H9 (cell line): ENCODE measurements around the gene GLRA2. TPM values are rescaled to one million over a fixed set of nuclear protein-coding genes. Genes with fewer than 3 reads are reported as not detected.

Experiments used
- DNase-seq: peaks from one replicate; pipeline ENCODE4 v3.0.0-alpha.2; 2017
- H2AFZ ChIP-seq: one replicate; pipeline ENCODE4 v1.6.1; 2013; ENCODE audit warnings: mild to moderate bottlenecking, low read length, control low read depth, moderate library complexity
- H2AK5ac ChIP-seq: 2 replicates; pipeline ENCODE4 v1.6.1; 2013; ENCODE audit warnings: low read length, control low read depth, mixed read lengths; ENCODE audit not compliant: insufficient read length
- H2BK120ac ChIP-seq: one replicate; pipeline ENCODE4 v1.6.1; 2013; ENCODE audit warnings: low read depth, mild to moderate bottlenecking, low read length, control low read depth, inconsistent platforms; ENCODE audit not compliant: poor library complexity, severe bottlenecking
- H2BK12ac ChIP-seq: 2 replicates; pipeline ENCODE4 v1.6.1; 2013; ENCODE audit warnings: low read length, control low read depth, mixed read lengths, low read depth; ENCODE audit not compliant: insufficient read length
- H2BK15ac ChIP-seq: 2 replicates; pipeline ENCODE4 v1.6.1; 2013; ENCODE audit warnings: low read depth, low read length, control low read depth
- H2BK20ac ChIP-seq: one replicate; pipeline ENCODE4 v1.6.1; 2013; ENCODE audit warnings: low read depth, mild to moderate bottlenecking, low read length, control low read depth, inconsistent platforms; ENCODE audit not compliant: poor library complexity, severe bottlenecking
- H2BK5ac ChIP-seq: 2 replicates; pipeline ENCODE4 v1.6.1; 2013; ENCODE audit warnings: low read length, control low read depth, mixed read lengths; ENCODE audit not compliant: insufficient read length
- H3K14ac ChIP-seq: 2 replicates; pipeline ENCODE4 v1.6.1; 2013; ENCODE audit warnings: low read length, control low read depth; ENCODE audit not compliant: insufficient read depth
- H3K18ac ChIP-seq: 2 replicates; pipeline ENCODE4 v1.6.1; 2013; ENCODE audit warnings: low read depth, mild to moderate bottlenecking, mixed read lengths, low read length, control low read depth; ENCODE audit not compliant: insufficient read length
- H3K23ac ChIP-seq: 2 replicates; pipeline ENCODE4 v1.6.1; 2013; ENCODE audit warnings: low read length, control low read depth, mixed read lengths, low read depth; ENCODE audit not compliant: insufficient read length
- H3K23me2 ChIP-seq: 2 replicates; pipeline ENCODE4 v1.6.1; 2013; ENCODE audit warnings: low read depth, mild to moderate bottlenecking, mixed read lengths, low read length, control low read depth; ENCODE audit not compliant: insufficient read length, poor library complexity, severe bottlenecking
- H3K27ac ChIP-seq: 2 replicates; pipeline ENCODE4 v1.5.1; 2013; ENCODE audit warnings: low read length, control low read depth, mixed read lengths, low read depth; ENCODE audit not compliant: insufficient read length
- H3K27me3 ChIP-seq: 2 replicates; pipeline ENCODE4 v1.6.1; 2013; ENCODE audit warnings: low read length, control low read depth, inconsistent platforms; ENCODE audit not compliant: insufficient read depth
- H3K4ac ChIP-seq: 2 replicates; pipeline ENCODE4 v1.6.1; 2013; ENCODE audit warnings: low read depth, mild to moderate bottlenecking, control low read depth, inconsistent platforms, low read length, moderate library complexity
- H3K4me1 ChIP-seq: 2 replicates; pipeline ENCODE4 v1.6.1; 2013; ENCODE audit warnings: low read length, control low read depth, inconsistent platforms; ENCODE audit not compliant: insufficient read depth
- H3K4me2 ChIP-seq: 2 replicates; pipeline ENCODE4 v1.6.1; 2013; ENCODE audit warnings: low read length, control low read depth, mixed read lengths; ENCODE audit not compliant: insufficient read length, insufficient read depth
- H3K56ac ChIP-seq: 2 replicates; pipeline ENCODE4 v1.6.1; 2013; ENCODE audit warnings: low read depth, mild to moderate bottlenecking, mixed read lengths, low read length, control low read depth; ENCODE audit not compliant: insufficient read length
- H3K79me1 ChIP-seq: 2 replicates; pipeline ENCODE4 v1.6.1; 2013; ENCODE audit warnings: low read depth, mild to moderate bottlenecking, moderate library complexity, low read length, control low read depth, inconsistent platforms; ENCODE audit not compliant: insufficient read depth, poor library complexity, severe bottlenecking
- H3K79me2 ChIP-seq: 2 replicates; pipeline ENCODE4 v1.6.1; 2013; ENCODE audit warnings: low read length, control low read depth, inconsistent platforms; ENCODE audit not compliant: insufficient read depth
- H3K9ac ChIP-seq: 2 replicates; pipeline ENCODE4 v1.6.1; 2013; ENCODE audit warnings: low read length, control low read depth, mixed read lengths; ENCODE audit not compliant: insufficient read length; ENCODE audit errors: extremely low read depth
- H3K9me3 ChIP-seq: one replicate; pipeline ENCODE4 v1.6.1; 2013; ENCODE audit warnings: low read depth, low read length, inconsistent platforms; ENCODE audit not compliant: control insufficient read depth
- H3T11ph ChIP-seq: one replicate; pipeline ENCODE4 v1.6.1; 2013; ENCODE audit warnings: mild to moderate bottlenecking, low read length, control low read depth, inconsistent platforms
- H4K20me1 ChIP-seq: one replicate; pipeline ENCODE4 v1.6.1; 2013; ENCODE audit not compliant: control insufficient read depth, insufficient read length, insufficient read depth
- H4K5ac ChIP-seq: 2 replicates; pipeline ENCODE4 v1.6.1; 2013; ENCODE audit warnings: low read depth, mild to moderate bottlenecking, mixed read lengths, low read length, control low read depth; ENCODE audit not compliant: insufficient read length
- H4K8ac ChIP-seq: replicated peaks from 2 replicates; pipeline ENCODE4 v1.6.1; 2013; ENCODE audit warnings: low read length, control low read depth, mixed read lengths, low read depth; ENCODE audit not compliant: insufficient read length
- H4K91ac ChIP-seq: 2 replicates; pipeline ENCODE4 v1.6.1; 2013; ENCODE audit warnings: low read depth, mild to moderate bottlenecking, moderate library complexity, mixed read lengths, low read length, control low read depth; ENCODE audit not compliant: insufficient read length
- H3K27ac Mint-ChIP-seq, 3 experiments: 2 replicates in 2 of 3; 3 replicates in 1 of 3; pipeline ENCODE4 v1.8.0; 2020 to 2021; ENCODE audit warnings: mixed read lengths in 3 of 3, mild to moderate bottlenecking in 1 of 3, moderate library complexity in 1 of 3
- H3K27me3 Mint-ChIP-seq: 2 replicates; pipeline ENCODE4 v1.8.0; 2021; ENCODE audit warnings: low read depth, mild to moderate bottlenecking, moderate library complexity, mixed read lengths
- H3K36me3 Mint-ChIP-seq, 3 experiments: 2 replicates in 2 of 3; 3 replicates in 1 of 3; pipeline ENCODE4 v1.8.0; 2020 to 2021; ENCODE audit warnings: low read depth in 3 of 3, mixed read lengths in 3 of 3; ENCODE audit not compliant: insufficient read depth in 1 of 3
- H3K4me1 Mint-ChIP-seq, 2 experiments: 2 replicates each; pipeline ENCODE4 v1.8.0; 2020; ENCODE audit warnings: mixed read lengths in 2 of 2
- H3K4me3 Mint-ChIP-seq, 2 experiments: 2 replicates in 1 of 2; 3 replicates in 1 of 2; pipeline ENCODE4 v1.8.0; 2020 to 2021; ENCODE audit warnings: mild to moderate bottlenecking in 2 of 2, mixed read lengths in 2 of 2, moderate library complexity in 1 of 2
- H3K9me3 Mint-ChIP-seq, 2 experiments: 2 replicates in 1 of 2; 3 replicates in 1 of 2; pipeline ENCODE4 v1.8.0; 2020; ENCODE audit warnings: mild to moderate bottlenecking in 2 of 2, mixed read lengths in 2 of 2, moderate library complexity in 1 of 2
- WGBS: extraction: QIAGEN DNeasy Blood & Tissue Kit; methylation state at CpG from one replicate; pipeline ENCODE4 v1.1.7; 2013; ENCODE audit warnings: missing lambda C conversion rate, low lambda C conversion rate, mixed read lengths; ENCODE audit not compliant: insufficient read length; ENCODE audit errors: extremely low coverage; 5-methylcytosine and 5-hydroxymethylcytosine counted together
- total RNA-seq: library from RNA; stranded (reverse); gene quantifications from 2 replicates; pipeline ENCODE4 v1.2.1, GENCODE V29; 2021
- TF ChIP-seq, protein P1 (sequence below): fragments of 200-600 bp; sonication (generic); conservative IDR thresholded peaks from 3 replicates; pipeline ENCODE4 v1.8.0; 2021; ENCODE audit warnings: antibody characterized with exemption, mild to moderate bottlenecking

GLRA2 gene
- total RNA-seq, 1 experiment from 2014 or later = not detected

DNA sequence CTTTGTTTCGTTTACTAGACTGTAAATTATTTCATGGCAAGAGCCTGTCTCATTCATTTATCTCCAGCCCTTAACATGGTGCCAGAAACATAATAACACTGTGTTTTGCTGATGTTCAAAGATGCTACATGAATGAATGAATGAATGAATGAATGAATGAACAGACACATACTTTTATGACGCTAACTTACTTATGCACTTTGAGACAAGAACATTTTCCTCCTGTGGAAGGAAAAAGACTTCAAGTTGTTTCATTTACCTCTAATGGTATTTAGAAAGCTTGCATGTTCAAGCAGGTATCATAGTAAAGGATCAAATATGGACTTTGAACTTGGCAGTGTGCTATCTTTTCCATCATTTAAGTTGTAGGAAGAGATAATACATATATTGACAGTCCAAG, 131.6 kb downstream of the GLRA2 start:
- no peak overlapping the region for H3K9ac ChIP-seq
- no CpG with 5 or more reads among the region's 2 CpGs for WGBS
- H3K23me2 ChIP-seq = no peaks in the 10 kb centered on the region
- H2BK5ac ChIP-seq = no peak overlapping the region
- H4K91ac ChIP-seq = no peak overlapping the region
- H2BK20ac ChIP-seq = no peak overlapping the region
- no peak overlapping the region for H4K5ac ChIP-seq
- no peaks in the 10 kb centered on the region for H3K79me2 ChIP-seq
- H3K23ac ChIP-seq = no peak overlapping the region
- no peak overlapping the region for H2BK12ac ChIP-seq
- no peaks in the 10 kb centered on the region; a peak in 1 of 7 replicates for H3K36me3 Mint-ChIP-seq
- H3K27ac ChIP-seq = no peak overlapping the region
- TF ChIP-seq, protein P1, sequence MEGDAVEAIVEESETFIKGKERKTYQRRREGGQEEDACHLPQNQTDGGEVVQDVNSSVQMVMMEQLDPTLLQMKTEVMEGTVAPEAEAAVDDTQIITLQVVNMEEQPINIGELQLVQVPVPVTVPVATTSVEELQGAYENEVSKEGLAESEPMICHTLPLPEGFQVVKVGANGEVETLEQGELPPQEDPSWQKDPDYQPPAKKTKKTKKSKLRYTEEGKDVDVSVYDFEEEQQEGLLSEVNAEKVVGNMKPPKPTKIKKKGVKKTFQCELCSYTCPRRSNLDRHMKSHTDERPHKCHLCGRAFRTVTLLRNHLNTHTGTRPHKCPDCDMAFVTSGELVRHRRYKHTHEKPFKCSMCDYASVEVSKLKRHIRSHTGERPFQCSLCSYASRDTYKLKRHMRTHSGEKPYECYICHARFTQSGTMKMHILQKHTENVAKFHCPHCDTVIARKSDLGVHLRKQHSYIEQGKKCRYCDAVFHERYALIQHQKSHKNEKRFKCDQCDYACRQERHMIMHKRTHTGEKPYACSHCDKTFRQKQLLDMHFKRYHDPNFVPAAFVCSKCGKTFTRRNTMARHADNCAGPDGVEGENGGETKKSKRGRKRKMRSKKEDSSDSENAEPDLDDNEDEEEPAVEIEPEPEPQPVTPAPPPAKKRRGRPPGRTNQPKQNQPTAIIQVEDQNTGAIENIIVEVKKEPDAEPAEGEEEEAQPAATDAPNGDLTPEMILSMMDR = no peak
- no peak overlapping the region for H3K18ac ChIP-seq
- no peak overlapping the region for H3K4me3 Mint-ChIP-seq
- no peak overlapping the region for H4K8ac ChIP-seq
- no peak overlapping the region for H3K27ac Mint-ChIP-seq
- no peak overlapping the region for H3K4ac ChIP-seq
- no peak overlapping the region for H3T11ph ChIP-seq
- no peak overlapping the region for H3K14ac ChIP-seq
- no peaks in the 10 kb centered on the region for H3K27me3 Mint-ChIP-seq
- H3K27me3 ChIP-seq = no peaks in the 10 kb centered on the region
- H3K4me1 ChIP-seq = no peaks in the 10 kb centered on the region
- no peak overlapping the region for H3K4me2 ChIP-seq
- H3K79me1 ChIP-seq = no peaks in the 10 kb centered on the region
- no peaks in the 10 kb centered on the region for H3K9me3 ChIP-seq
- H2AFZ ChIP-seq = no peak overlapping the region
- H2BK120ac ChIP-seq = no peak overlapping the region
- no peak for DNase-seq
- H2AK5ac ChIP-seq = no peak overlapping the region
- no peaks in the 10 kb centered on the region for H4K20me1 ChIP-seq
- H3K4me1 Mint-ChIP-seq = no peaks in the 10 kb centered on the region
- peaks cover 40 to 53% of the 10 kb centered on the region in 2 experiments for H3K9me3 Mint-ChIP-seq
- H2BK15ac ChIP-seq = no peak overlapping the region
- H3K56ac ChIP-seq = no peak overlapping the region
